K562 (cell line): Measurements from ENCODE around the gene COL4A2. TPM values are rescaled to one million over a fixed set of nuclear protein-coding genes. Genes with fewer than 3 reads are reported as not detected.

ENCODE experiments used
- microRNA-seq: library from miRNA; unstranded; fragments of <30 nt; microRNA quantifications from one replicate; pipeline ENCODE4, GENCODE V29; 2018; ENCODE audit warnings: borderline microRNAs expressed
- polyA plus RNA-seq, 8 experiments: library from polyadenylated mRNA; depleted of rRNA in 4 of 8; stranded (reverse) in 5 of 8; unstranded in 3 of 8; fragments of >200 nt; fragmentation: Nextera tagmentation in 2 of 8; fragmentation: Illumina TruSeq in 1 of 8; extraction: Ambion mirVana in 2 of 8; extraction: Trizol in 1 of 8; gene quantifications; 2 replicates each; pipeline versions ENCODE4 v1.2.1 to v1.2.3, GENCODE V29; 2011 to 2014; ENCODE audit warnings: inconsistent platforms in 1 of 8, missing spikeins in 1 of 8
- small RNA-seq: library from RNA; depleted of rRNA; stranded (forward); fragments of <200 nt; gene quantifications from one replicate; pipeline ENCODE3, GENCODE V24; 2014
- total RNA-seq, 7 experiments: library from RNA; depleted of rRNA in 6 of 7; stranded (reverse); fragments of >200 nt in 6 of 7; fragmentation: Illumina TruSeq in 2 of 7; extraction: Trizol in 2 of 7; gene quantifications; 2 replicates each; pipeline versions ENCODE4 v1.2.1 to v1.2.3, GENCODE V29; 2011 to 2021; ENCODE audit warnings: low replicate concordance in 1 of 7

The COL4A2 gene
- total and polyA plus RNA-seq, 9 of the 15 experiments (the other 6 are each of a cell fraction or from before 2014, with no cell fraction given), result 0.13 to 15.2 (median 8.1) TPM

Small RNA genes within 50 kb of the gene (microRNA-seq; reads per million reads assigned to microRNA genes)
- gene MIR8073, result not detected

Small RNA genes within 50 kb of the gene (small RNA-seq; reads per million reads assigned to genes)
- not detected for gene MIR8073

Other genes with a start within 250 kb of the COL4A2 start
- gene COL4A1, start 127 bp upstream of the COL4A2 start, total RNA-seq (2014; rRNA removed), result not detected in 2 replicates
- gene COL4A1, start 127 bp upstream of the COL4A2 start, total RNA-seq (2014; rRNA removed; fragmentation: Illumina TruSeq; extraction: Trizol), result not detected in 2 replicates
- not detected in 2 replicates for gene COL4A1, start 127 bp upstream of the COL4A2 start, total RNA-seq (2015; rRNA removed; fragmentation: Illumina TruSeq; extraction: Trizol)
- 0.35 and 0.36 TPM in 2 replicates for gene COL4A1, start 127 bp upstream of the COL4A2 start, total RNA-seq (2021)
- gene COL4A1, start 127 bp upstream of the COL4A2 start, polyA plus RNA-seq (2011; rRNA removed), result not detected in 2 replicates
- not detected in 2 replicates for gene COL4A1, start 127 bp upstream of the COL4A2 start, polyA plus RNA-seq (2014; fragmentation: Illumina TruSeq; extraction: Trizol)
- not detected for gene COL4A1, start 127 bp upstream of the COL4A2 start, polyA plus RNA-seq (2014; fragmentation: Nextera tagmentation; extraction: Ambion mirVana)
- not detected in 2 replicates for gene COL4A1, start 127 bp upstream of the COL4A2 start, polyA plus RNA-seq (2014; rRNA removed)